ENCODE results near the gene MYO5B. TPM values are rescaled to one million over a fixed set of nuclear protein-coding genes. Genes with fewer than 3 reads are reported as not detected.

The MYO5B gene
- total and polyA plus RNA-seq, 2 of the 4 experiments (the other 2 are of a cell fraction) = 0.24 to 0.54 TPM

- no peak overlapping the region for H2BK5ac ChIP-seq (ENCODE audit: low read depth, low read length, poor library complexity, severe bottlenecking)
- H3K23ac ChIP-seq (ENCODE audit: low read depth, low read length) = no peak overlapping the region
Observed at GRCh38 chr18:50107468-50107977, 87.4 kb downstream of the MYO5B start.

More at GRCh38 chr18:50107468-50107977, 87.4 kb downstream of the MYO5B start:
- H3K27ac ChIP-seq (ENCODE audit: insufficient read depth, low read length) = no peak overlapping the region
- no CpG with 5 or more reads among the region's 2 CpGs for WGBS, 2 experiments (ENCODE audit: extremely low coverage in 2 of 2, insufficient read length in 1 of 2)
- no peaks in the 10 kb centered on the region for H4K20me1 ChIP-seq (ENCODE audit: insufficient read depth, low read length)
- intact Hi-C loops (cut with micrococcal nuclease) = no loop called here
- no peaks in the 10 kb centered on the region for H3K36me3 ChIP-seq (ENCODE audit: control insufficient read depth, insufficient read depth, low read length)
- H3K4ac ChIP-seq (ENCODE audit: low read depth, low read length) = no peak overlapping the region
- no peaks in the 10 kb centered on the region for H3K9me1 ChIP-seq (ENCODE audit: insufficient read depth, low read length)
- no peak overlapping the region for H4K91ac ChIP-seq (ENCODE audit: insufficient read depth, low read depth, low read length)
- ChIA-PET CTCF (no interaction called here), POLR2A (ENCODE audit: unreplicated experiment) (no interaction called here)
- H4K8ac ChIP-seq (ENCODE audit: low read depth in 2 of 2, low read length in 2 of 2) = no peak overlapping the region
- no peak overlapping the region for H3K56ac ChIP-seq (ENCODE audit: extremely low read depth, insufficient read depth, low read length)
- no peak overlapping the region for H4K5ac ChIP-seq (ENCODE audit: low read depth, low read length)
- no peak overlapping the region for H3K9ac ChIP-seq (ENCODE audit: low read depth, low read length)
- DNase-seq (no peak), ATAC-seq (ENCODE audit: low read depth) (no peak)
- no peaks in the 10 kb centered on the region for H3K4me1 ChIP-seq (ENCODE audit: control insufficient read depth, insufficient read depth, low read length)
- H3K4me3 ChIP-seq (ENCODE audit: insufficient read depth, low read depth, low read length) = no peak overlapping the region
- no peak overlapping the region for H2BK120ac ChIP-seq (ENCODE audit: low read depth, low read length)
- H2BK15ac ChIP-seq (ENCODE audit: low read depth, low read length) = no peak overlapping the region
- no peak overlapping the region for H2AFZ ChIP-seq (replicated peaks; ENCODE audit: low read length, poor library complexity)
- no peak for TF ChIP-seq FOS (IDR thresholded peaks at IDR 0.05; ENCODE audit: low read depth, low read length)
- no peak for TF ChIP-seq CTCF (conservative IDR thresholded peaks at IDR 0.05; ENCODE audit: low read depth, low read length)
- no peak for TF ChIP-seq RAD21 (IDR thresholded peaks at IDR 0.05; ENCODE audit: low read length)
- TF ChIP-seq USF2 (IDR thresholded peaks at IDR 0.05; ENCODE audit: low read depth, low read length) = no peak
- TF ChIP-seq RCOR1 (IDR thresholded peaks at IDR 0.05; ENCODE audit: insufficient replicate concordance, low read length) = no peak
- no peak for TF ChIP-seq MXI1 (IDR thresholded peaks at IDR 0.05; ENCODE audit: borderline replicate concordance, low read depth, low read length)
- TF ChIP-seq ELK1 (IDR thresholded peaks at IDR 0.05; ENCODE audit: borderline replicate concordance, low read depth, low read length) = no peak
- no peak for TF ChIP-seq RFX5 (IDR thresholded peaks at IDR 0.05; ENCODE audit: low read depth, low read length)
- no peak for TF ChIP-seq POLR2A (IDR thresholded peaks at IDR 0.05; ENCODE audit: low read depth, low read length)
- H2AK5ac ChIP-seq (ENCODE audit: low read depth, low read length) = no peak overlapping the region
- H3K18ac ChIP-seq (ENCODE audit: low read depth, low read length) = no peak overlapping the region
- no peaks in the 10 kb centered on the region for H3K79me1 ChIP-seq (ENCODE audit: low read depth in 1 of 2, low read length in 2 of 2)
- no peak overlapping the region for H3K4me2 ChIP-seq (ENCODE audit: low read depth, low read length)
- no TSS peak for BruUV-seq (replicated peaks)
- H3K14ac ChIP-seq (replicated peaks; ENCODE audit: low read depth, low read length) = no peak overlapping the region
- no peaks in the 10 kb centered on the region for H3K9me3 ChIP-seq (ENCODE audit: control insufficient read depth, insufficient read depth, low read length)
- dilution Hi-C loops (cut with HindIII; ENCODE audit: low sequenced_read_pairs, unreplicated experiment) = no loop called here
- no peak overlapping the region for H2AK9ac ChIP-seq (replicated peaks; ENCODE audit: low read depth, low read length, poor library complexity)
- H3K27me3 ChIP-seq (ENCODE audit: control insufficient read depth, insufficient read depth, low read length) = no peaks in the 10 kb centered on the region
- no peak overlapping the region for H2BK20ac ChIP-seq (ENCODE audit: low read depth, low read length)
- in situ Hi-C loops (cut with MboI; ENCODE audit: low sequenced_read_pairs) = no loop called here

Measured in IMR-90 (cell line).